Left hindlimb (tissue), 1 donor: ENCODE data around the gene GPR150.

Experiments used
- DNase-seq: peaks from one replicate; pipeline ENCODE4 v3.0.0-alpha.2; 2018

GPR150 gene

GRCh38 chr5:95655575-95655974 lies 35.7 kb downstream of the GPR150 start:
- no peak for DNase-seq

GRCh38 chr5:95660060-95660459 lies 40.2 kb downstream of the GPR150 start:
- no peak for DNase-seq

- no peak for DNase-seq
Measured at GRCh38 chr5:95662946-95663345, 43.1 kb downstream of the GPR150 start.

- no peak for DNase-seq
Measured at GRCh38 chr5:95664204-95664786, 44.4 kb downstream of the GPR150 start.

GRCh38 chr5:95667061-95667618 lies 47.3 kb downstream of the GPR150 start:
- no peak for DNase-seq

- DNase-seq = no peak
Measured at GRCh38 chr5:95667678-95668077, 47.8 kb downstream of the GPR150 start.

- no peak for DNase-seq
Measured at GRCh38 chr5:95668216-95668615, 48.3 kb downstream of the GPR150 start.

GRCh38 chr5:95668728-95669127 lies 48.8 kb downstream of the GPR150 start:
- no peak for DNase-seq

- peak; percentile 54 for DNase-seq
Measured at GRCh38 chr5:95669540-95669939, 49.7 kb downstream of the GPR150 start.

GRCh38 chr5:95669985-95670384 lies 50.1 kb downstream of the GPR150 start:
- DNase-seq = no peak

- DNase-seq = no peak
Measured at GRCh38 chr5:95670568-95670967, 50.7 kb downstream of the GPR150 start.
